ENCODE results near the gene KIF27.
"Not testable (repeated sequence)": the region's sequence is repeated elsewhere in the genome, so short reads cannot be mapped to it uniquely, and the experiment has no call there.

The KIF27 gene

GRCh38 chr9:83881687-83882408 is 39.4 kb downstream of the KIF27 start:
- not testable (repeated sequence) for H3K9me3 ChIP-seq (ENCODE audit: control insufficient read depth, insufficient read depth, low read depth, low read length); H3K4me1 ChIP-seq (ENCODE audit: control insufficient read depth, insufficient read depth, low read length); H3K9ac ChIP-seq (ENCODE audit: low read length); H3K27me3 ChIP-seq (ENCODE audit: control insufficient read depth, insufficient read depth, low read length); H3K27ac ChIP-seq (ENCODE audit: low read depth, low read length); H3K4me3 ChIP-seq (ENCODE audit: low read depth, low read length); H3K36me3 ChIP-seq (ENCODE audit: control insufficient read depth, insufficient read depth, low read length)

- H3K27me3 ChIP-seq (ENCODE audit: control insufficient read depth, insufficient read depth, low read length); H3K27ac ChIP-seq (ENCODE audit: low read depth, low read length); H3K9me3 ChIP-seq (ENCODE audit: control insufficient read depth, insufficient read depth, low read depth, low read length); H3K4me3 ChIP-seq (ENCODE audit: low read depth, low read length); H3K36me3 ChIP-seq (ENCODE audit: control insufficient read depth, insufficient read depth, low read length); H3K9ac ChIP-seq (ENCODE audit: low read length); H3K4me1 ChIP-seq (ENCODE audit: control insufficient read depth, insufficient read depth, low read length): not testable (repeated sequence)
Observed at GRCh38 chr9:83875559-83875958, 45.7 kb downstream of the KIF27 start.

- not testable (repeated sequence) for H3K4me3 ChIP-seq (ENCODE audit: low read depth, low read length); H3K9ac ChIP-seq (ENCODE audit: low read length); H3K9me3 ChIP-seq (ENCODE audit: control insufficient read depth, insufficient read depth, low read depth, low read length); H3K4me1 ChIP-seq (ENCODE audit: control insufficient read depth, insufficient read depth, low read length); H3K27ac ChIP-seq (ENCODE audit: low read depth, low read length); H3K36me3 ChIP-seq (ENCODE audit: control insufficient read depth, insufficient read depth, low read length); H3K27me3 ChIP-seq (ENCODE audit: control insufficient read depth, insufficient read depth, low read length)
Observed at GRCh38 chr9:83849895-83850294, 71.3 kb downstream of the KIF27 start.

- H3K9me3 ChIP-seq (ENCODE audit: control insufficient read depth, insufficient read depth, low read depth, low read length); H3K27ac ChIP-seq (ENCODE audit: low read depth, low read length); H3K9ac ChIP-seq (ENCODE audit: low read length); H3K36me3 ChIP-seq (ENCODE audit: control insufficient read depth, insufficient read depth, low read length); H3K27me3 ChIP-seq (ENCODE audit: control insufficient read depth, insufficient read depth, low read length); H3K4me3 ChIP-seq (ENCODE audit: low read depth, low read length); H3K4me1 ChIP-seq (ENCODE audit: control insufficient read depth, insufficient read depth, low read length): not testable (repeated sequence)
Observed at GRCh38 chr9:83837070-83837643, 84.1 kb downstream of the KIF27 start.

GRCh38 chr9:83830426-83831071 is 90.7 kb downstream of the KIF27 start:
- H3K9ac ChIP-seq (ENCODE audit: low read length); H3K4me1 ChIP-seq (ENCODE audit: control insufficient read depth, insufficient read depth, low read length); H3K4me3 ChIP-seq (ENCODE audit: low read depth, low read length); H3K36me3 ChIP-seq (ENCODE audit: control insufficient read depth, insufficient read depth, low read length); H3K9me3 ChIP-seq (ENCODE audit: control insufficient read depth, insufficient read depth, low read depth, low read length); H3K27ac ChIP-seq (ENCODE audit: low read depth, low read length); H3K27me3 ChIP-seq (ENCODE audit: control insufficient read depth, insufficient read depth, low read length): not testable (repeated sequence)

GRCh38 chr9:83824986-83825623 is 96.1 kb downstream of the KIF27 start:
- not testable (repeated sequence) for H3K27me3 ChIP-seq (ENCODE audit: control insufficient read depth, insufficient read depth, low read length); H3K4me1 ChIP-seq (ENCODE audit: control insufficient read depth, insufficient read depth, low read length)

GRCh38 chr9:83817356-83818278 is 103.6 kb downstream of the KIF27 start, which contains the start of gene GKAP1:
GKAP1 (minus strand) TSS chr9:83817769; CDS start chr9:83806517, 11,252 bp downstream.
- not testable (repeated sequence) for H3K4me1 ChIP-seq (ENCODE audit: control insufficient read depth, insufficient read depth, low read length); H3K27ac ChIP-seq (ENCODE audit: low read depth, low read length); H3K9me3 ChIP-seq (ENCODE audit: control insufficient read depth, insufficient read depth, low read depth, low read length); H3K36me3 ChIP-seq (ENCODE audit: control insufficient read depth, insufficient read depth, low read length)
- Histone ChIP-seq H3K27me3 (ENCODE audit: control insufficient read depth, insufficient read depth, low read length) (peaks cover 30% of the 10 kb centered on the region), H3K9ac (ENCODE audit: low read length) (peak within 1 kb of the TSS; percentile 16), H3K4me3 (ENCODE audit: low read depth, low read length) (peak within 1 kb of the TSS; percentile 62)

More at GRCh38 chr9:83824986-83825623, 96.1 kb downstream of the KIF27 start:
- H3K27ac ChIP-seq (ENCODE audit: low read depth, low read length); H3K36me3 ChIP-seq (ENCODE audit: control insufficient read depth, insufficient read depth, low read length); H3K9me3 ChIP-seq (ENCODE audit: control insufficient read depth, insufficient read depth, low read depth, low read length); H3K9ac ChIP-seq (ENCODE audit: low read length); H3K4me3 ChIP-seq (ENCODE audit: low read depth, low read length): not testable (repeated sequence)

GRCh38 chr9:83817011-83817355 is 104.2 kb downstream of the KIF27 start:
- H3K27me3 ChIP-seq (ENCODE audit: control insufficient read depth, insufficient read depth, low read length), result peaks cover 30% of the 10 kb centered on the region
- H3K4me3 ChIP-seq (ENCODE audit: low read depth, low read length), result peak overlapping the region; percentile 62
- not testable (repeated sequence) for H3K36me3 ChIP-seq (ENCODE audit: control insufficient read depth, insufficient read depth, low read length); H3K9me3 ChIP-seq (ENCODE audit: control insufficient read depth, insufficient read depth, low read depth, low read length); H3K27ac ChIP-seq (ENCODE audit: low read depth, low read length); H3K4me1 ChIP-seq (ENCODE audit: control insufficient read depth, insufficient read depth, low read length); H3K9ac ChIP-seq (ENCODE audit: low read length)

GRCh38 chr9:83815120-83815519 is 106.1 kb downstream of the KIF27 start:
- not testable (repeated sequence) for H3K9ac ChIP-seq (ENCODE audit: low read length); H3K4me1 ChIP-seq (ENCODE audit: control insufficient read depth, insufficient read depth, low read length); H3K36me3 ChIP-seq (ENCODE audit: control insufficient read depth, insufficient read depth, low read length); H3K27ac ChIP-seq (ENCODE audit: low read depth, low read length); H3K4me3 ChIP-seq (ENCODE audit: low read depth, low read length); H3K9me3 ChIP-seq (ENCODE audit: control insufficient read depth, insufficient read depth, low read depth, low read length)
- peaks cover 30% of the 10 kb centered on the region for H3K27me3 ChIP-seq (ENCODE audit: control insufficient read depth, insufficient read depth, low read length)

- not testable (repeated sequence) for H3K27me3 ChIP-seq (ENCODE audit: control insufficient read depth, insufficient read depth, low read length); H3K9me3 ChIP-seq (ENCODE audit: control insufficient read depth, insufficient read depth, low read depth, low read length); H3K4me1 ChIP-seq (ENCODE audit: control insufficient read depth, insufficient read depth, low read length); H3K27ac ChIP-seq (ENCODE audit: low read depth, low read length); H3K9ac ChIP-seq (ENCODE audit: low read length); H3K36me3 ChIP-seq (ENCODE audit: control insufficient read depth, insufficient read depth, low read length); H3K4me3 ChIP-seq (ENCODE audit: low read depth, low read length)
Observed at GRCh38 chr9:83809213-83809612, 112.0 kb downstream of the KIF27 start.

Measured in HUES6 (cell line).